Choroid plexus epithelial cell (primary cell): ENCODE measurements around the gene FKBP11.

Experiments used
- DNase-seq: peaks from one replicate; pipeline ENCODE4 v3.0.0-alpha.2; 2010; ENCODE audit warnings: low read depth
- H3K4me3 ChIP-seq: 2 replicates; pipeline ENCODE4 v1.5.1; 2011; ENCODE audit warnings: low read depth, mild to moderate bottlenecking, control low read depth, low read length, moderate library complexity
- TF ChIP-seq, protein P1 (sequence below): conservative IDR thresholded peaks from 2 replicates; pipeline ENCODE4 v1.5.1; 2011; ENCODE audit warnings: low read depth, mild to moderate bottlenecking, control low read depth, inconsistent platforms, low read length, moderate library complexity

The FKBP11 gene

GRCh38 chr12:48940181-48940580 is 14.9 kb upstream of the FKBP11 start:
- TF ChIP-seq, protein P1, sequence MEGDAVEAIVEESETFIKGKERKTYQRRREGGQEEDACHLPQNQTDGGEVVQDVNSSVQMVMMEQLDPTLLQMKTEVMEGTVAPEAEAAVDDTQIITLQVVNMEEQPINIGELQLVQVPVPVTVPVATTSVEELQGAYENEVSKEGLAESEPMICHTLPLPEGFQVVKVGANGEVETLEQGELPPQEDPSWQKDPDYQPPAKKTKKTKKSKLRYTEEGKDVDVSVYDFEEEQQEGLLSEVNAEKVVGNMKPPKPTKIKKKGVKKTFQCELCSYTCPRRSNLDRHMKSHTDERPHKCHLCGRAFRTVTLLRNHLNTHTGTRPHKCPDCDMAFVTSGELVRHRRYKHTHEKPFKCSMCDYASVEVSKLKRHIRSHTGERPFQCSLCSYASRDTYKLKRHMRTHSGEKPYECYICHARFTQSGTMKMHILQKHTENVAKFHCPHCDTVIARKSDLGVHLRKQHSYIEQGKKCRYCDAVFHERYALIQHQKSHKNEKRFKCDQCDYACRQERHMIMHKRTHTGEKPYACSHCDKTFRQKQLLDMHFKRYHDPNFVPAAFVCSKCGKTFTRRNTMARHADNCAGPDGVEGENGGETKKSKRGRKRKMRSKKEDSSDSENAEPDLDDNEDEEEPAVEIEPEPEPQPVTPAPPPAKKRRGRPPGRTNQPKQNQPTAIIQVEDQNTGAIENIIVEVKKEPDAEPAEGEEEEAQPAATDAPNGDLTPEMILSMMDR, result no peak
- DNase-seq, result no peak
- no peak overlapping the region for H3K4me3 ChIP-seq

- DNase-seq, result no peak
- no peak overlapping the region for H3K4me3 ChIP-seq
- TF ChIP-seq, protein P1, result no peak
Measured at GRCh38 chr12:48938805-48939204, 13.5 kb upstream of the FKBP11 start.

GRCh38 chr12:48937170-48937569 is 11.9 kb upstream of the FKBP11 start:
- peak; percentile 6 for DNase-seq
- no peak overlapping the region for H3K4me3 ChIP-seq
- TF ChIP-seq, protein P1, result peak; percentile 49

DNA sequence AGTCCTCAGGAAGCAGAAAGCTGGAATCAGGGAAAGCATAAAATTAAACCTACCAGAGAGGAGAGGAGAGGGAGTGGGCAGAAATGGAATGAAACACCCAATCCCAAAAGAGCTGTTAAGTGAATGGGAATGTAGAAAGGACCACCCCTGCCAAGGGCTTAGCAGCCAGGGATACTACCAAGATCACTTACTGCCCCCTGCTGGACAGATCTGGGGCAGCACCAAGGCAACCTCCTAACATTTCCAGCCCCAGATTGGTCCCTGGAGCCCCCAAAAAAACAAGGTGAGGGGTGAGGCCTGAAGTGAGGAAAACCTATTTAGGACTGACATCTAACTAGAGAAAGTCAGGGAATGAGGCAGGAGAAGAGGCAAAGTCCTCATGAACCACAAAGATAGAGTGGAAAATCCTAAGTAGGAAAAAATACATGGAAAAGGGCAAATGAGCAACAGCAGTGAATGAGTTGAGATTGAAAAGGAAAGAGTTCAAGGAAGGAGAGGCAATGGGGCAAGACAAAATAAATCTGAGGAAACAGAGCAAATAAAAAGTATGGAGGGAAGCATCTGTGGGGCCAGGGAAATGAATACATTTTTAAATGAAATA is 11.2 kb upstream of the FKBP11 start:
- H3K4me3 ChIP-seq, result no peak overlapping the region
- TF ChIP-seq, protein P1, result peak; percentile 96
- DNase-seq, result peak; percentile 83

DNA sequence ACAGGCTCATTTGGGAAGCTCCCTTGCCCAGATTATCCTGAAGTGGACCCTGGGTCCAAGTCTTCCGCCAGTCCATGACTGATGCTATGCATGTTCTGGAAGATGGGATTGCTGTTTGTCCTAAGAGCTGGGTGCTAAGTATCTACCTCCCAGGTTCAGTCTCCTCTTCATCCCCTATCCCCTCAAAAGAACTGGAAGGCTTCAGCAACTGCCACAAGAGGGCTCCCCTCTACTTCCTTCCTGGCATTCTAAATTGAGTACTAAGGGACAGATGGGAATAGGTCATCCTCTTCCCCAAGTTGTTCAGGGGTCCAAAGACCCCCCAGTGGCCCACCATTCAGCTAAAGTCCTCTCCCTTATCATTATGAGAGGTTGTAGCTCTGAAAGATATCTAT is 9.0 kb upstream of the FKBP11 start:
- TF ChIP-seq, protein P1, result peak; percentile 59
- DNase-seq, result peak; percentile 23
- no peak overlapping the region for H3K4me3 ChIP-seq

DNA sequence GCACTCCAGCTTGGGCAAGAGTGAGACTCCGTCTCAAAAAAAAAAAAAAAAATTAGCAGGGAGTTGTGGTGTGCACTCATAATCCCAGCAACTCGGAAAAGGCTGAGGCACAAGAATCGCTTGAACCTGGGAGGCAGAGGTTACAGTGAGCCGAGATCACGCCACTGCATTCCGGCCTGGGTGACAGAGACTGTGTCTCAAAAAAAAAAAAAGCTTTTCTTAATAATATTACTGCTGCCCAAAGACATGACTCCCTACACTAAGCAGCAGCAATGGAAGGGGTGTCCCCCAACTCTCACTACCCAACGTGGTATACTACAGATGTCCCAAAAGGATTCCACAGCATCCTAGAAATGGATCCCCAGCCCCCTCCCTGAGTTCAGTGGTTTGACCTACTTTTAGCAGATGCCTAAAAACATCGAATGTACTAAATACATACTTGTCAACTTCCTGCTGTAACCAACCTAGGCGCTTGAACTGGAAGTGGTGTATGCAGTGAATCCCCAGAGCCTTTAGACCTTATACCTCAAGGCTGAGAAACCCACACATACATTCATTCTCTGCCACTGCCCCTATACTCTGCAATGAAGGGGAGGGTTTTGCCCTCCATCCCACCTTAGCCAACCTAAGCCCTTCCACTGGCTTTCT is 8.5 kb upstream of the FKBP11 start:
- H3K4me3 ChIP-seq, result no peak overlapping the region
- TF ChIP-seq, protein P1, result no peak
- DNase-seq, result no peak

GRCh38 chr12:48932878-48933277 is 7.6 kb upstream of the FKBP11 start:
- DNase-seq, result no peak
- no peak overlapping the region for H3K4me3 ChIP-seq
- TF ChIP-seq, protein P1, result no peak
